ENCODE results near the gene JAZF1.
A peak's percentile ranks its signal among the peaks of the same experiment; 100 is the strongest.

JAZF1 gene

DNA sequence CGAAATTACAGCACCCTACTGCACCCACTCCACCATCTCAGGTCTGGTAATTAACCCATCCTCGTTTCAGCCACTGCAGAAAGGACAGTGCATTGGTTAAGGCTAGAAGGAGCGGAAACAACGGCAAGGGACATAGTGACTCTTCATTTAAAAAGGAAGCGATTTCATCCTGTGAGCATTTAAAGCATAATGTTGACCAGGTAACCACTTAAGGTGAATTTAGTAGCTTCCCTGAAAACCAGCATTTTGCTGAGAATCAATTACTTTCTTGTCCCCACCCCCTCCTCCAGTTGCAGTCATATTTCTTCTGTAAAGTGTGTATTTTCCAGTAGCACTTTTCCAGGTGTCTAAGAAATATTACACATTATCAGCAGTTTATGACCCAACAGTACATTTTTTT, 821 bp upstream of the JAZF1 start:
- DNase-seq (ENCODE audit: insufficient read length, low spot score) (no peak), FAIRE-seq (no peak)
- TF ChIP-seq, protein P1, sequence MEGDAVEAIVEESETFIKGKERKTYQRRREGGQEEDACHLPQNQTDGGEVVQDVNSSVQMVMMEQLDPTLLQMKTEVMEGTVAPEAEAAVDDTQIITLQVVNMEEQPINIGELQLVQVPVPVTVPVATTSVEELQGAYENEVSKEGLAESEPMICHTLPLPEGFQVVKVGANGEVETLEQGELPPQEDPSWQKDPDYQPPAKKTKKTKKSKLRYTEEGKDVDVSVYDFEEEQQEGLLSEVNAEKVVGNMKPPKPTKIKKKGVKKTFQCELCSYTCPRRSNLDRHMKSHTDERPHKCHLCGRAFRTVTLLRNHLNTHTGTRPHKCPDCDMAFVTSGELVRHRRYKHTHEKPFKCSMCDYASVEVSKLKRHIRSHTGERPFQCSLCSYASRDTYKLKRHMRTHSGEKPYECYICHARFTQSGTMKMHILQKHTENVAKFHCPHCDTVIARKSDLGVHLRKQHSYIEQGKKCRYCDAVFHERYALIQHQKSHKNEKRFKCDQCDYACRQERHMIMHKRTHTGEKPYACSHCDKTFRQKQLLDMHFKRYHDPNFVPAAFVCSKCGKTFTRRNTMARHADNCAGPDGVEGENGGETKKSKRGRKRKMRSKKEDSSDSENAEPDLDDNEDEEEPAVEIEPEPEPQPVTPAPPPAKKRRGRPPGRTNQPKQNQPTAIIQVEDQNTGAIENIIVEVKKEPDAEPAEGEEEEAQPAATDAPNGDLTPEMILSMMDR (IDR thresholded peaks at IDR 0.05; ENCODE audit: insufficient read depth, missing control alignments): no peak

DNA sequence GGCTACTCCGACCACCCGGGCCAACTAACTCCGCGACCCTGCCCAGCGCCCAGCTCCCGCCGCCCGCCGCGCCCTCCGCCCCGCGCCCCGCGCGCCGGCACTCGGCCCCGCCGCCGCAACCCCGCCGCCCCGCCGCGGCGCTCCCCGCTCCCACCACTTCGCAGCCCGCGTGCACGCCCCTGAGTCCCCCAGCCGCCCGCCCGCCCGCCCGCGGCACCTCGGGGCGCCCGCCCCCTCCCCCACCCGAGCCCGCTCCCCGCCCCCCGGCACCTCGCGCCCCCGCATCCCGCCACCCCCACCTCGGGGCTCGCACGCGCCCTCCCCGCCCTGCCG, 598 bp downstream of the JAZF1 start:
- FAIRE-seq: no peak
- DNase-seq (ENCODE audit: insufficient read length, low spot score): no peak

DNA sequence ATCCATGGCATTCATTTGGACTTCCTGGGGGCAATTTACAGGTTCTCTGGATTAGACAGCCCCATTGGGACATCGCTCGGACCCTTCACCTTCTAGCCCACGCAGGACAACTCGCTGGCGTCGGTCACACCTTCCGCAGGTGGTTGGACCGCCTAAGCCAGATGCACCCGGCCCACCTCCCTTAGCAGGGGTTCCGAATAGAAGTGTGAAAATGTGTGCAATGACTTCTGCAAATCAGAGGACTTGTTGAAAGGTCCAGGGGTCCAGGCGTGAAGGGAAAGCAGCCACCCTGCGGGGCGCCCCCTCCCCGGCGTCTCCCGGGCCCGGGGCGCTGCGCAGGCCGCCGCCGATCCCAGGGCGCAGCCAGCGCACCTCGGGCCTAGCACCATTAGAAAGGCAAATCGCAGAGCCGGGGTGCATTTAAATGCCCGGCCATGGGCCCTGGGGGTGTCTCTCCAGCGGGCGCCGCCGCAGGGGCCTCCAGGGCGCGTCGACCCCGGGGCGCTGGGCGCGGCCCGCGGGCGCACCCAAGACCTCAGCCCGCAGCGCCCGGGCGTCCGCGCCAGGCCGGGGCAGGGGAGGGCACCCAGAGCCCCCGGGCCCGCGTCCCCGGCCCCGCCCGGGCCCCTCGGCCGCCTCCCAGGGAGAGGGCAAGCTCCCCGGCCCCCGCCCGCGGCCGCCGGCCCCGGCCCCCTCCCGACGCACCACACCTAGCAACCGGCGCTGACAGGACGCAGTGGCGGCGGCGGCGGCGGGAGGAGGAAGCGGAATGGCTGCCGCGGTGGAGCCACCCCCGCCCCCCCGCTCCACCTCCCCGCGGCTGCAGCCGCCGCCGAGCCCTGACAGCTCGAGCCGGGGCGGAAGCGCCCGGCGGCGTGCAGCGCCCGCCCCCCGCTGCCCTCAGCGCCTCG, 1.2 kb downstream of the JAZF1 start:
- TF ChIP-seq, protein P1 (IDR thresholded peaks at IDR 0.05; ENCODE audit: insufficient read depth, missing control alignments): no peak
- no peak for FAIRE-seq
- peak; percentile 34 for DNase-seq (ENCODE audit: insufficient read length, low spot score)

More for the DNA sequence above, 598 bp downstream of the JAZF1 start:
- TF ChIP-seq, protein P1 (IDR thresholded peaks at IDR 0.05; ENCODE audit: insufficient read depth, missing control alignments): no peak

DNA sequence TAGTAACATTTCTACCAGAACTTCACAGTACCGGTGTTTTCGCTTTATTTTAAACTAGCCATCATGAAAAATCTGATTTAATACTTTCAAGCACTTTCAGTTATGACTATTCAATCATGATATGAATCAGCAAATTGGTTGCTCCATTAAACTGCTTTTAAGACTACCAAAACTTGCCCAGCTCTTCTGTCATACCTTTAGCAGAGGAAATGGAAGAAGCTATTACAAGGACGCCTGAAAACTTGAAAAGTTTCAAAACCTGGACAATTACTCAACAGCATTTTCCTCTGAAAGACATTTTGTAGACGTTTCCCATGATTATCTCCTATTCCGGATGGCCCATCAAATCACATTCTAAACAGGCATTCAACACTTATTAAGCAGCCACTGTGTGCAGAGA, 2.0 kb downstream of the JAZF1 start:
- TF ChIP-seq, protein P1 (IDR thresholded peaks at IDR 0.05; ENCODE audit: insufficient read depth, missing control alignments): no peak
- DNase-seq (ENCODE audit: insufficient read length, low spot score): no peak
- FAIRE-seq: no peak

GRCh38 chr7:28177836-28178235, 2.8 kb downstream of the JAZF1 start:
- no peak for FAIRE-seq
- DNase-seq (ENCODE audit: insufficient read length, low spot score): no peak
- TF ChIP-seq, protein P1 (IDR thresholded peaks at IDR 0.05; ENCODE audit: insufficient read depth, missing control alignments): no peak

DNA sequence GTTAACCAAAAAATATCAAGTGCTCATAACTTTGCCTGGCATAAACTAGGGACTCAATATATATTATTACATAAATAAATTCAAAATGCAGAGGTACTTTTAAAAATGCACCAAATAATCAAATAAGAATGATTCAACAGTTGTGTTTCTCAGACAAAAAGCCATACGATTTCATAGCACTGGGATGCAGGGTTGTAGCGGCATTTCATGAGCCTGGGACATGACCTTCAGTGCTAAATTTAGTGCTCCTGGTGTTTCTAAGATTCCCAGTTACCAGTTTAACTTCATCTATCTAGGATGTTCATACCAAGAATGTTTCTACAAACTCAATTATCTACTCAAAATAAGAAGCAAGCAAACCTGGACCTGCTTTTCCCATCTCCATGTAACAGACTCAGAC, 4.0 kb downstream of the JAZF1 start:
- no peak for DNase-seq (ENCODE audit: insufficient read length, low spot score)
- TF ChIP-seq, protein P1 (IDR thresholded peaks at IDR 0.05; ENCODE audit: insufficient read depth, missing control alignments): no peak
- FAIRE-seq: no peak

DNA sequence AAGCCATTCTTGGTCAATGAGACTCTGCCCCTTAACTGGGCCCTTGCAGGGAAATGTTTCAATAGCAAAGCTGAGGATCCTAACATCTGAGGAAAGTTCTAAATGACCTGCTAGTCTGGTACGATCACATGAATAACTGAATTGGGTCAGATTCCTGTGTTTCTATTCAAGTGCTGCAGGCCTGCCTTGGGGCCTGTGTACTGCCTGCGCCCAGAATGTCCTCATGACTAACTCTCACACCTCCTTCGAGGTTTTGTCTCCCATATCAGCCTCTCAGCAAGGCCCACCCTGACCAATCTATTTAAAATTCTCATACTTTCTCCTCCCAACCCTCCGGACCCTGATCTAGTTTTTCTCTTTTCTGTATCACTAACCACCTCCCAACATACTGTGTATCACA, 4.4 kb downstream of the JAZF1 start:
- TF ChIP-seq, protein P1 (IDR thresholded peaks at IDR 0.05; ENCODE audit: insufficient read depth, missing control alignments): no peak
- DNase-seq (ENCODE audit: insufficient read length, low spot score): no peak
- FAIRE-seq: no peak
